ENCODE measurements around the gene IDH3B.
"Not testable (repeated sequence)": the region's sequence is repeated elsewhere in the genome, so short reads cannot be mapped to it uniquely, and the experiment has no call there.

The IDH3B gene

DNA sequence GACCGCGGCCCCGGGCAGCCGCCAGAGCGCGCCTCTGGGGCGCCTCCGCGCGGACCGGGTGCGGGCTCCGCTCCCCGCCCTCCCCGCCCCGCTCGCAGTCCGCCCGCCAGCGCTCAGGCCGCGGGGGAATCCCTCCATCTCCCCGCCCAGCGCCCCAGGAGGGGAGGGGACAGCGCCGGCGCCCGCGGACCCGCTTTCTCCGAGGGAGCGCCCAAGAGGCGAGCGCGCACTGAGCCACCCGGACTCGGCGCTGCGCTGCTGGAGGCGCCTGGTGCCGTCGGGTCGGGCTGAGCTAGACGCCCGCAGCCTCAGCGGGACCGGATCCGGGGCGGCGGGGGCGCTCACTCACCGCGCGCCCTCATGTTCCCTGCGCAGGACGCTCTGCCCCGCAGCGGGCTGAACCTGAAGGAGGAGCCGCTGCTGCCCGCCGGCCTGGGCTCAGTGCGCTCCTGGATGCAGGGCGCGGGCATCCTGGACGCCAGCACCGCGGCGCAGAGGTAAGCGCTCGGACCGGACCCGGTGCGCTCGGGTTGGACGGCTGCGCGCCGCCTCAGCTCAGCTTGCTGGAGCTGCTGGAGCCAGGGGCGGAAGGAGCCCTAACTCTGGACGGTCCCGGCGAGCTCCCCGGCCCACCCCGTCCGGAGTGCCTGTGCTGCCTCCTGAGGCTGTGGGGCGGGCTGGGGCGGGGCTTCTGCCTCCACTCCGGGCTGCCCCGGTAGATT lies 29.4 kb upstream of the IDH3B start:
- DNase-seq (ENCODE audit: insufficient read length) (no peak), FAIRE-seq (no peak)
- TF ChIP-seq POLR2A (IDR thresholded peaks at IDR 0.05; ENCODE audit: low read depth, low read length), result no peak
- TF ChIP-seq TAF1 (IDR thresholded peaks at IDR 0.05; ENCODE audit: borderline replicate concordance, low read depth, low read length), result no peak
- no peak for TF ChIP-seq POLR2AphosphoS5 (IDR thresholded peaks at IDR 0.05; ENCODE audit: low read depth, low read length)

DNA sequence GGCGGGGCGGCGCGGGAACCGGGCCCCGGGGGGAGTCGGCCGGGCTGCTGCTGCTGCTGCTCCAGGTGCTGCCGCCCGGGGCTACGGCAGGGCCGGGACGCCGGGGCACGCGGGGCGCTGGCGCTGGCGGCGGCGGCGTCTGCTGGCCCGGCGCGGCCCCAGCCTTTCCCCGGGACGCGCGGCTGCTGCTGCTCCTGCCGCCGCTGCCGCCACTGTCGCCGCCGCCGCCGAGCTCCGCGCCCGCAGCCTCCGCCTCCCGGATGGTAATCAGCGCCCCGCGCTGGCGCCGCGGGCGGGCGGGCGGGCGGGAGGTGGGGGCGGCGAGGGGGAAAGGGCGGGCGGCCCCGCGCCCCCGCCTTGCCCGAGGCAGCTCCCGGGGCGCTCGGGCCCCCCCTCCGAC lies 28.9 kb upstream of the IDH3B start:
- TF ChIP-seq POLR2AphosphoS5 (IDR thresholded peaks at IDR 0.05; ENCODE audit: low read depth, low read length), result no peak
- no peak for TF ChIP-seq POLR2A (IDR thresholded peaks at IDR 0.05; ENCODE audit: low read depth, low read length)
- TF ChIP-seq TAF1 (IDR thresholded peaks at IDR 0.05; ENCODE audit: borderline replicate concordance, low read depth, low read length), result no peak
- DNase-seq (ENCODE audit: insufficient read length), result no peak

DNA sequence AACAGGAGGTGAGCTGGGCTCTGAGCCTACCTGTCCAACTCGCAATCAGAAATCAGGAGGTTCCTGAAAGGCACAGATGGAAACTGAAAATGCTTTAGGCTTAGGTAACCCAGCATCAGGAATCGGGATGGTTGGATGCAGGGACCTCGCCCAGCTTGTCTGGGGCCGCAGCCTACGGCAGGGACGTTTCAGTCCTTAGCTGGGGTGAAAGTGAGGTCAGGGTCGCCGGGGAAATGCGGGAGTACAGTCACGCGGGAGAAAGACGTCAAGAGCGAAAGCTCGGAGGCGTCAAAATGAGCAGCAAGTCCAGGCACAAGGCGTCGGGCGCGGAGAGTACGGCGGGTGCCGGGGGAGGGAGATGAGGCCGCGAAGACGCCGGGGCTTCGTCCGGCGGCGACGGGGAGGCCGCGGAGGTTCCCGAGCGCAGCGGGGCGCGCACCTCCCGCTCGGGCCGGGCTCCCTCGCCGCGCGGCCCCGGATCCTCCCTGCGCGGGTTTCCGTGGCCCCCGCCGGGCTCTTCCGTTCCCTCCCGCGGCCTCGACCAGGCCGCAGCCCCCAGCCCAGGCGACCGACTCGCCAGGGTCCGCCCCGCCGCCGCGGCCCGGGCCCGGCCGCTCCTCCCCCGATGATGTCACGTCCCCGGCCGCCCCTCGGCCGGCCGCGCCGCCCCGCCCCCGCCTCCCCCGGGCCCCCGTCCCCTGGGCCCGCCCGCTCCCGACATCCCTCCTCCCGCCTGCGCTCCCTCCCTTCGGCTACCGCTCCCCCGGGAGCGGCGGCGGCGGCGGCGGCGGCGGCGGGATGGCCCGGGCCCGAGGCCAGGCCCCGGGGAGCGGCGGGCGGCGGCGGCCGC lies 28.2 kb upstream of the IDH3B start, which contains the start of gene EBF4:
TSS of gene EBF4 (plus strand) at position 745 of the 850 bp plus-strand sequence. CDS start 866 bp downstream, outside the sequence.
- FAIRE-seq, result no peak
- TF ChIP-seq POLR2AphosphoS5 (IDR thresholded peaks at IDR 0.05; ENCODE audit: low read depth, low read length) (no peak), POLR2A (IDR thresholded peaks at IDR 0.05; ENCODE audit: low read depth, low read length) (no peak), TAF1 (IDR thresholded peaks at IDR 0.05; ENCODE audit: borderline replicate concordance, low read depth, low read length) (no peak)
- peak; percentile 59 for DNase-seq (ENCODE audit: insufficient read length)

More for the DNA sequence above, 28.9 kb upstream of the IDH3B start:
- FAIRE-seq, result no peak

DNA sequence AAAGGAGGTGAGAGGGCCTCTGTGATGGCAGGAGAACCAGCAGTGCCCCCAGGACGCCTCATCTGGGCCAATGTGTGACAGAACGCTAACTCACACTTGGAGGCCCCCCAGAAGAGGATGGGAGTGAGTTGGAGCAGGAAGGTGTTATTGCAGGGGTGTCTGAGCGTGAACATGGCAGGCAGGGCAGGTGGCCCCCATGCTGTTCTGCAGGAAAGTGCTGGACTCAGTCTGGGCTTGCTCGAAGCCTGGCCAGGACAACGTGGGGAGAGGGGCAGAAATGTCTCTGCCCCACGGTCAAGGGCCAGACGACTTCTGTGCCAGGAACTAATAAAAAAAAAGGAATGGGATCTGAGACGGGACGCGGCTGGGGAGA lies 27.6 kb upstream of the IDH3B start:
- no peak for TF ChIP-seq TAF1 (IDR thresholded peaks at IDR 0.05; ENCODE audit: borderline replicate concordance, low read depth, low read length)
- FAIRE-seq, result no peak
- no peak for DNase-seq (ENCODE audit: insufficient read length)

DNA sequence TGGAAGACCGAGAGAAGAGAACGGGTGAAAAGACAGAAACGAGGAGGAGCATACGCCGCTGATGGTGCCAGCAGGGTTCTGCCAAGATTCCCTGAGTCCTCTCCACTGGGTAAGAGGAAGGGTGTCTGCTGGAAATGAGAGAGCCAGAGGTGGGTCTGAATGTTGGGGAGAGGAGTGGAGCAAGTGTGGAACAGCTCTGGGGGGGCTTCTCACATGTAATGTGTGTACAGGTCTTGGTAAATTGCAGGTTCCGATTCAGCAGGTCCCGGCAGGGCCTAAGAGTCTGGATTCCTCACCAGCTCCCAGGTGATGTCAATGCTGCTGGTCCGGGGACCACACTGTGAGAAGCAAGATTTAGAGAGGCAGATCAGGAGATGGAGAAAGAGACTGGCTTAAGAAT lies 27.1 kb upstream of the IDH3B start:
- DNase-seq (ENCODE audit: insufficient read length) (no peak), FAIRE-seq (no peak)
- TF ChIP-seq POLR2A (IDR thresholded peaks at IDR 0.05; ENCODE audit: low read depth, low read length), result no peak
- no peak for TF ChIP-seq TAF1 (IDR thresholded peaks at IDR 0.05; ENCODE audit: borderline replicate concordance, low read depth, low read length)
- no peak for TF ChIP-seq POLR2AphosphoS5 (IDR thresholded peaks at IDR 0.05; ENCODE audit: low read depth, low read length)

DNA sequence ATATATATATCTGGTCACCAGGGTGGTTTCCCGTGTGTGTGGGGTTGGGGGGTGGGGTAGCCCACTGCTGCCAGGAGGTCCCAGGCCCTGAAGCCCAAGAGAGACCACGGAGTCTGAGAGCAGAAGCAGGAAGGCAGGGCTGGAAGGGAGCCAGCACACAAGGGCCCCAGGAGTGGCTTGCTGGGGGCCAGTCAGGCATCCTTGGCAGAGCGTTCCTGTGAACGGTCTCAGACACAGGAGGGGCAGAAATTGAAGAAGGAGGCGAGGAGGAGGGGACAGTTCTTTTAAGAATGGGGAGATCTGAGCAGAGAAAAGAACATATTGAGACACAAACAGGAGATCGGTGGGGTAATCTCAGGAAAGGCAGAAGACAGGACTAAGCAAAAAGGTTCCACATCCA lies 26.7 kb upstream of the IDH3B start:
- no peak for DNase-seq (ENCODE audit: insufficient read length)
- TF ChIP-seq POLR2A (IDR thresholded peaks at IDR 0.05; ENCODE audit: low read depth, low read length) (no peak), POLR2AphosphoS5 (IDR thresholded peaks at IDR 0.05; ENCODE audit: low read depth, low read length) (no peak), TAF1 (IDR thresholded peaks at IDR 0.05; ENCODE audit: borderline replicate concordance, low read depth, low read length) (no peak)
- no peak for FAIRE-seq

DNA sequence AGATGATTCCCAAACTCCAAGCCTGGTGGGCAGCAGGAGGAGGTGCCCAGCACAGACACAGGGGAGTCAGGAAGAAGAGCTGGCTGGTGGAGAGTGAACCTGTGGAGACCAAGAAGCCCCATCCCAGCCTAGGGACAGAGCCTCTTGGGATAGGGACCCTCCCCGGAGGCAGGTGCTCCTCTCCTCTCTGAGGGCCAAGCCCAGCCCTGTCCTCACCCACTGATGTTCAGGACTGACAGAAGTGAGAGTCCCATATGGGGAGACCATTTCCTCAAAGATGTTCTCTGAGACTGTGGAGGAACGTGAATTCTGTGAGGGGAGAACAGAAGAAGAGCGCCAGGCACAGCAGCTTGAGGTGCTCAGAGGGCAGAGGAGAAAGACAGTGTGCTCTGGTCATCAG lies 26.2 kb upstream of the IDH3B start:
- FAIRE-seq (no peak), DNase-seq (ENCODE audit: insufficient read length) (no peak)

DNA sequence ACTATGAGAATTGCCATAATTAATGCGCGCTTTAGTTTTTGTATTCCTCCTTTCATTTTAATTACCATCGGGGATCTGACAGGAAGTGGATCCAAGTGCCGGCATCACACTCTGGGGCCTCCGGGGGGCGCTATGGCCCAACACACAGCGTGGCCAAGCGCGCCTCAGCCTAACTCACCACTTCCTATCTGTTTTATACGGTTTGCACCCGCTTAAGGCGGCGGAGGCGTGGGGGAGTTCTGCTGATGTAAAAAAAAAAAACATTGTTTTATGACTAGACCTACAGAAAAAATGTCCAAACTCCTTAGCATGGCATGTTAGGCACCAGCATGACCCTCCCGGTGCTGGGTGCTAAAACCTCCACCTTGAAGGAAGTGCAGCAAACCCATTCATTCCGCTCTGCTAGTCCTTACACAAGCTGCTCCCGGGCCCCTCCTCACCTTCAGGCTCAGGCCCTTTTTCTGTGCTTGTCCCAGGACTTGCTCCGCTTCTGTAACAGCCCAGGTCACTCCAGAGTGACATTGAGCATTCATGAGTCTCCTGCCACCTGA lies 24.1 kb upstream of the IDH3B start:
- TF ChIP-seq POLR2A (IDR thresholded peaks at IDR 0.05; ENCODE audit: low read depth, low read length) (no peak), POLR2AphosphoS5 (IDR thresholded peaks at IDR 0.05; ENCODE audit: low read depth, low read length) (no peak), TAF1 (IDR thresholded peaks at IDR 0.05; ENCODE audit: borderline replicate concordance, low read depth, low read length) (no peak)
- DNase-seq (ENCODE audit: insufficient read length) (no peak), FAIRE-seq (no peak)

More for the DNA sequence above, 26.2 kb upstream of the IDH3B start:
- TF ChIP-seq POLR2A (IDR thresholded peaks at IDR 0.05; ENCODE audit: low read depth, low read length), result no peak
- no peak for TF ChIP-seq POLR2AphosphoS5 (IDR thresholded peaks at IDR 0.05; ENCODE audit: low read depth, low read length)
- no peak for TF ChIP-seq TAF1 (IDR thresholded peaks at IDR 0.05; ENCODE audit: borderline replicate concordance, low read depth, low read length)

DNA sequence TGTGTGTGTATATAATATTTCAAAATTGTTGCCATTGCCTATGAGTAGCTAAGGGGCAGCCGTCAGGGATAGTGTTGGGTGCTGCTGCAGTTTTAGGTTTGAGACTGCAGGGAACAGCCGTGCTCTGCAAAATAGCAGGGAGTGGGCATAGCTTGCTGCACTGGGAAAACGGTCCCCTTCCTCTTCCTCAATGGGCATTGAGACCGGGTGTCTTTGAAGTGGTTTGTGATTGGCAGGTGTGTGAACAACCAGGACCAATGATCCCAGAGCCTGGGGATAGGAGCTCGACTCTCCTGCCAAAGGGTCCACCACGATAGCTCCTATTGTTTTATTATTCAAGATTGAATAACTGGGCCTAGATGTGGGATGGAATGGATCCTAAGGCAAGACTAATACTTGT lies 23.5 kb upstream of the IDH3B start:
- DNase-seq (ENCODE audit: insufficient read length), result no peak
- no peak for FAIRE-seq
- TF ChIP-seq TAF1 (IDR thresholded peaks at IDR 0.05; ENCODE audit: borderline replicate concordance, low read depth, low read length) (no peak), POLR2AphosphoS5 (IDR thresholded peaks at IDR 0.05; ENCODE audit: low read depth, low read length) (no peak), POLR2A (IDR thresholded peaks at IDR 0.05; ENCODE audit: low read depth, low read length) (no peak)

DNA sequence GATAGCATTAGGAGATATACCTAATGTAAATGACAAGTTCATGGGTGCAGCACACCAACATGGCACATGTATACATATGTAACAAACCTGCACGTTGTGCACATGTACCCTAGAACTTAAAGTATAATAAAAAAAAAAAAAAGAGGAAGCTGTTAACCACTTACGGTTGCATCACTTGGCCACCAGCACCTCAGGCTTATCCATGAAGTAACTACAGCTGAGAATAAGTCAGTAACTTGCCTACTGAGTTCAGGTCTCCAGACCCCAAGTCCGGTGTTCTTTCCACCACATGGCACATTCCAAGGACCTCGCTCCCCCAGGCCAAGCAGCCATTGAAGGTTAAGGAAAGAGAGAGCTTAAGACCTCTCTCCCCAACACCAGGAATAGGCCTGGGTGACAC lies 20.8 kb upstream of the IDH3B start:
- FAIRE-seq; DNase-seq (ENCODE audit: insufficient read length): not testable (repeated sequence)

DNA sequence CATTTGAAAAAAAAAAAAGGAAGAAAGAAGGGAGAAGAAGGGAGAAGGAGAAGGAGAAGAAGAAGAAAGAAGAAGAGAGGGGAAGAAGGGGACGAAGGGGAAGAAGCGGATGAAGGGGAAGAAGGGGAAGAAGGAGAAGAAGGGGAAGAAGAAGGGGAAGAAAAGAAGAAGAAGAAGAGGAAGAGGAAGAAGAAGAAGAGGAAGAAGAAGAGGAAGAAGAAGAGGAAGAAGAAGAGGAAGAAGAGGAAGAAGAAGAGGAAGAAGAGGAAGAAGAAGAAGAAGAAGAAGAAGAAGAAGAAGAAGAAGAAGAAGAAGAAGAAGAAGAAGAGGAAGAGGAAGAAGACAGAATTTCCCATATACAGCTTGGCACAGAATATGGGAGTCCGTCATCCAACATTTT lies 18.0 kb upstream of the IDH3B start:
- not testable (repeated sequence) for FAIRE-seq; DNase-seq (ENCODE audit: insufficient read length)

DNA sequence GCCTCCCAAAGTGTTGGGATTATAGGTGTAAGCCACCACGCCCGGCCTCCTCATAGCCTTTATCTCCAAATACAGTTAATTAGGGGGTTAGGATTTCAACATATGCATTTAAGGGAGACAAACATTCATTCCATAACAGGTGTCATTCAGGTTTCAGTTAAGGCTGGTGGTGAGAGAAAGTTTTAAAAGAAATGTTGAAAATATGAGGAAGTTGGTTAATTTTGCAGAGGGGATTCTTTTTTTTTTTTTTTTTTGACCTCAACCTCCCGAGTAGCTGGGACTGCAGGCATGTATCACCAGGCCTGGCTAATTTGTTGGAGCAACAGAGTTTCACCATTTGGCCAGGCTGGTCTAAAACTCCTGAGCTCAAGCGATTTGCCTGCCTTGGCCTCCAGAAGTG lies 16.0 kb upstream of the IDH3B start:
- TF ChIP-seq TAF1 (IDR thresholded peaks at IDR 0.05; ENCODE audit: borderline replicate concordance, low read depth, low read length), result no peak
- TF ChIP-seq POLR2A (IDR thresholded peaks at IDR 0.05; ENCODE audit: low read depth, low read length), result no peak
- no peak for TF ChIP-seq POLR2AphosphoS5 (IDR thresholded peaks at IDR 0.05; ENCODE audit: low read depth, low read length)
- DNase-seq (ENCODE audit: insufficient read length) (no peak), FAIRE-seq (no peak)
